Measurements from ENCODE around the gene ATP5IF1. TPM values are rescaled to one million over a fixed set of nuclear protein-coding genes. Genes with fewer than 3 reads are reported as not detected.

The ATP5IF1 gene
- total RNA-seq, 2 donors from 2014 or later: 90.2 to 133 TPM

DNA sequence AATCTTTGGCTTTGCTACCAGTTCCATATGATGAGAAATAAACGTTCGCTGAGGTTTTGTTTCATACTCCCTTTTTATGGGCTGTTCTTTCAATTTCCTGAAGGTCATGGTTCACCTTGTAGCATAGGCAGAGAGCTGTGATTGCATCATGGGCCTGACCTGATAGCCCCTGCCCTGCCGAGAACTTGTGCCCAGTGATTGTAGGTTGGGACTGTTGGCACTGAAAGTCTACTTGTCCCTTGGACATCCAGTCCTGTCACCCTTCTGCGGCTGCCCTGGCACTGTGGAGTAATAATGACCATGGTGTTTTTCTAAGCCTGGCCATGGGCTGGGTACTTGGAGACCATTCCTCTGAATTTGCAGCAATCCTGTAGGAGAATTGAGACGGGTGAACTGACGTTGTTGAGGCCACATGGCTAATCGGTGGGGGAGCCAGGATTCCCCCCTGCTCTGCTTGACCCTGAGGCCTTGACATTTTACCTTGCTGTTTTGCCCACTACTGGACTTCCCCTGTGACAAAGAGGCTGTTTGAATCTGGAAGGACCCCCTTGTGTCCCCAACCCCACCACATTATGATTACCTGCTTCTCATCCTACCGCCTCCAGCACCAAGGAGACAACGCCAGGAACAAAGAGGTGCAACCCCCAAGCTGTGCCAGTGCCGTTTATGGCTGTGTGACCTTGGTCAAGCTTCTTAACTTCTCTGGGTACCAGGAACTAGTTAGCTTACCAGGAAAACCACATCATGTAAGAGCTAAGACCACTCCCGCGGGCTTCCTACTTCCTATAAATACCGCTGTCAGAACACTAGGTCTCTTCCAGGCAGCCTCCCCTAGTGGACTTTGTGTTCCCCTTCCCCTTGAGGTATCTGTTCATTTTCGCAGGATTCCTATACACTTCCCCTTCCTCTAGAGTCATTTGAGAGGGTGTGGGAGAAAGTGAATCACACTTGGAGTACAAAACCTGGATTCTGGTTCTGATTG lies 46.8 kb downstream of the ATP5IF1 start:
- TF ChIP-seq CTCF (IDR thresholded peaks at IDR 0.05): no peak
- H3K27ac ChIP-seq: no peak overlapping the region
- no peaks in the 10 kb centered on the region for H3K4me1 ChIP-seq (ENCODE audit: control insufficient read depth in 1 of 2, low read depth in 2 of 2)
- ATAC-seq (ENCODE audit: insufficient number of reproducible peaks, low FRiP score, low read depth): no peak
- no peak overlapping the region for H3K4me3 ChIP-seq
- DNase-seq (ENCODE audit: low spot score): no peak
- peaks cover 24% of the 10 kb centered on the region for H3K36me3 ChIP-seq
- no peaks in the 10 kb centered on the region for H3K9me3 ChIP-seq
- H3K27me3 ChIP-seq (replicated peaks; ENCODE audit: insufficient read depth): no peaks in the 10 kb centered on the region

DNA sequence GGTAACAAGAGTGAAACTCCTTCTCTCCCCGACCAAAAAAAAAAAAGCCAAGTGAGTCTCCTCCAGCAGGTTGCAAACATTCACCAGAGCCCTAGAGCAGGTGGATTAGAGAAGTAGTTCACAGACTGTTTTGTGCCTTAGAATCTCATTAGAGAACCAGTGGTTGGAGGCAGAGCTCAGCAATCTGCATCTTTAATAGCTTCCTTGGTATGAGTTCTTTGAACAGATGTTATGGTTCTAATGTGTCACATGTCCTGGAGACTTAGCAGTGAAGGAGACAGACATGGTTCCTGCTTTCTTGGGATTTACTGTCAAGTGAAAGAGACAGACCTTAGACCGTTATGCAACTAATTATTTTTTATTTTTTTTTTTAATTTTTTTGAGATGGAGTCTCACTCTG lies 50.2 kb downstream of the ATP5IF1 start:
- Histone ChIP-seq H3K9me3 (no peaks in the 10 kb centered on the region), H3K27me3 (replicated peaks; ENCODE audit: insufficient read depth) (no peaks in the 10 kb centered on the region), H3K4me3 (no peak overlapping the region), H3K27ac (no peak overlapping the region), H3K36me3 (peaks cover 5% of the 10 kb centered on the region), H3K4me1 (ENCODE audit: control insufficient read depth in 1 of 2, low read depth in 2 of 2) (no peaks in the 10 kb centered on the region)
- DNase-seq (ENCODE audit: low spot score) (no peak), ATAC-seq (ENCODE audit: insufficient number of reproducible peaks, low FRiP score, low read depth) (no peak)
- no peak for TF ChIP-seq CTCF (IDR thresholded peaks at IDR 0.05)

Other genes starting within 250 kb of the ATP5IF1 start
- 10 to 100 TPM; 11.0 to 18.7 TPM for gene EYA3, start 147.5 kb upstream of the ATP5IF1 start, total RNA-seq
- gene PTAFR, start 59.4 kb upstream of the ATP5IF1 start, total RNA-seq: 1 to 10 TPM; 6.5 to 9.2 TPM
- gene DNAJC8, start 3.1 kb upstream of the ATP5IF1 start, total RNA-seq: 10 to 100 TPM; 33.3 to 60.4 TPM
- gene SESN2, start 23.4 kb downstream of the ATP5IF1 start, total RNA-seq: 10 to 100 TPM; 10.9 to 12.6 TPM
- gene MED18, start 92.9 kb downstream of the ATP5IF1 start, total RNA-seq: 1 to 10 TPM; 7.6 to 9.4 TPM
- 10 to 100 TPM; 17.6 to 30.8 TPM for gene PHACTR4, start 133.6 kb downstream of the ATP5IF1 start, total RNA-seq